ENCODE data around the gene ZSWIM3. TPM values are rescaled to one million over a fixed set of nuclear protein-coding genes. Genes with fewer than 3 reads are reported as not detected.

ZSWIM3 gene
- total and polyA plus RNA-seq, 3 donors from 2014 or later, result 8.0 to 12.8 (median 9.3) TPM

- DNase-seq, result no peak
- no peaks in the 10 kb centered on the region for H3K27me3 ChIP-seq
- intact Hi-C loops (cut with DNase I; ENCODE audit: low total_unique reads), result no loop called here
- H3K9me3 ChIP-seq, result no peaks in the 10 kb centered on the region
- no peak for TF ChIP-seq POLR2A (IDR thresholded peaks at IDR 0.05)
- TF ChIP-seq, protein P1, sequence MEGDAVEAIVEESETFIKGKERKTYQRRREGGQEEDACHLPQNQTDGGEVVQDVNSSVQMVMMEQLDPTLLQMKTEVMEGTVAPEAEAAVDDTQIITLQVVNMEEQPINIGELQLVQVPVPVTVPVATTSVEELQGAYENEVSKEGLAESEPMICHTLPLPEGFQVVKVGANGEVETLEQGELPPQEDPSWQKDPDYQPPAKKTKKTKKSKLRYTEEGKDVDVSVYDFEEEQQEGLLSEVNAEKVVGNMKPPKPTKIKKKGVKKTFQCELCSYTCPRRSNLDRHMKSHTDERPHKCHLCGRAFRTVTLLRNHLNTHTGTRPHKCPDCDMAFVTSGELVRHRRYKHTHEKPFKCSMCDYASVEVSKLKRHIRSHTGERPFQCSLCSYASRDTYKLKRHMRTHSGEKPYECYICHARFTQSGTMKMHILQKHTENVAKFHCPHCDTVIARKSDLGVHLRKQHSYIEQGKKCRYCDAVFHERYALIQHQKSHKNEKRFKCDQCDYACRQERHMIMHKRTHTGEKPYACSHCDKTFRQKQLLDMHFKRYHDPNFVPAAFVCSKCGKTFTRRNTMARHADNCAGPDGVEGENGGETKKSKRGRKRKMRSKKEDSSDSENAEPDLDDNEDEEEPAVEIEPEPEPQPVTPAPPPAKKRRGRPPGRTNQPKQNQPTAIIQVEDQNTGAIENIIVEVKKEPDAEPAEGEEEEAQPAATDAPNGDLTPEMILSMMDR (IDR thresholded peaks at IDR 0.05), result no peak
- WGBS, 2 donors, result 87 to 89% methylated on average over 14 to 19 of the region's 19 CpGs
- peaks cover 8% of the 10 kb centered on the region for H3K4me1 ChIP-seq
- no peaks in the 10 kb centered on the region for H3K36me3 ChIP-seq (ENCODE audit: low read depth, missing control alignments)
- H3K27ac ChIP-seq, result no peak overlapping the region
- no peak overlapping the region for H3K4me3 ChIP-seq
Measured at GRCh38 chr20:45886590-45887345, 29.4 kb downstream of the ZSWIM3 start.

GRCh38 chr20:45887346-45887715, 29.9 kb downstream of the ZSWIM3 start, which contains the start of gene SPATA25:
SPATA25 (minus strand) TSS chr20:45887622; CDS start chr20:45887590, 32 bp downstream.
- no peak within 1 kb of the TSS for H3K27ac ChIP-seq
- H3K4me1 ChIP-seq, result peaks cover 13% of the 10 kb centered on the region

DNA sequence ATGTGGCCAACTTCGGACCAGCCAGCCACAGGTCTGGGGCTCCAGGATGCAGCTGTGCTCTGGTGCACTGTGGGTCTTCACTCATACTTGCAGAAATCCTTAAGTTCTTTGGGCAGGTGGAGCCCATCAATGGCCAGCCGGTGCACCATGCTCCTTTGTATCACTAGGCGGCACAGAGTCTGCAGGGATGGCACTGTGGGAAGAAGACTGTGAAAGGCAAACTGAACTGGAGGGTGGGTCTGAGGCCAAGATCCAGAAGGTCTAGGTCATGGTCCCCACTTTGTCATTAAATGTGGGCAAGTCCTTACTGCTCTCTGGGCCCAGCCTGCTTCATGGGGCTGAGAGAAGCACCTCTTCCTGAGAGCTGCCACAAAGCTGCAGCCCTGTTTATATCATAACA, 31.3 kb downstream of the ZSWIM3 start:
- H3K4me3 ChIP-seq, result no peak overlapping the region
- H3K9me3 ChIP-seq, result no peaks in the 10 kb centered on the region
- 77 to 82% methylated on average over 3 of the region's 3 CpGs for WGBS, 2 donors
- intact Hi-C loops (cut with DNase I; ENCODE audit: low total_unique reads), result no loop called here
- TF ChIP-seq, protein P1 (IDR thresholded peaks at IDR 0.05), result no peak
- no peak for TF ChIP-seq POLR2A (IDR thresholded peaks at IDR 0.05)
- no peak overlapping the region for H3K27ac ChIP-seq
- peaks cover 13% of the 10 kb centered on the region for H3K4me1 ChIP-seq
- DNase-seq, result no peak
- H3K36me3 ChIP-seq (ENCODE audit: low read depth, missing control alignments), result no peaks in the 10 kb centered on the region
- no peaks in the 10 kb centered on the region for H3K27me3 ChIP-seq

More at GRCh38 chr20:45887346-45887715, 29.9 kb downstream of the ZSWIM3 start, which contains the start of gene SPATA25:
- TF ChIP-seq POLR2A (IDR thresholded peaks at IDR 0.05), result no peak
- TF ChIP-seq, protein P1 (IDR thresholded peaks at IDR 0.05), result no peak
- no peaks in the 10 kb centered on the region for H3K36me3 ChIP-seq (ENCODE audit: low read depth, missing control alignments)
- 87 to 90% methylated on average over 8 of the region's 8 CpGs for WGBS, 2 donors
- no peak within 1 kb of the TSS for H3K4me3 ChIP-seq
- H3K27me3 ChIP-seq, result no peaks in the 10 kb centered on the region
- intact Hi-C loops (cut with DNase I; ENCODE audit: low total_unique reads), result no loop called here
- DNase-seq, result no peak
- H3K9me3 ChIP-seq, result no peaks in the 10 kb centered on the region

- no peaks in the 10 kb centered on the region for H3K9me3 ChIP-seq
- 0% methylated on average over 10 to 66 of the region's 79 CpGs for WGBS, 2 donors
- TF ChIP-seq, protein P1 (IDR thresholded peaks at IDR 0.05), result peak; percentile 29 to 62 (median 50)
- no peak for TF ChIP-seq POLR2A (IDR thresholded peaks at IDR 0.05)
- DNase-seq, result peak; percentile 93
- no peaks in the 10 kb centered on the region for H3K27me3 ChIP-seq
- peak overlapping the region; percentile 68 for H3K4me3 ChIP-seq
- no peaks in the 10 kb centered on the region for H3K36me3 ChIP-seq (ENCODE audit: low read depth, missing control alignments)
- peak overlapping the region; percentile 47 to 88 for H3K27ac ChIP-seq
- H3K4me1 ChIP-seq, result peaks cover 13% of the 10 kb centered on the region
- intact Hi-C loops (cut with DNase I; ENCODE audit: low total_unique reads), result loop anchor here (10.0 kb wide), 1 partner anchor 64 kb away; no protein-coding TSS in a partner anchor
Measured at GRCh38 chr20:45890077-45890984, 32.9 kb downstream of the ZSWIM3 start.

Data from testis (tissue), 3 donors.